HL-60/S4 treated with phorbol 12-myristate 13-acetate at 8.2 ng/mL for 4 days and 3 days (cell line): ENCODE results near the gene UNC50.

Experiments used
- in situ Hi-C: fragments of 300-500 bp; cut with MboI; formaldehyde crosslinking; loops from 2 replicates; pipeline ENCODE4 v1.15.0; 2022; ENCODE audit warnings: low sequenced_read_pairs

The UNC50 gene

GRCh38 chr2:98608962-98609604, 694 bp downstream of the UNC50 start:
- in situ Hi-C loops = no loop called here

GRCh38 chr2:98614024-98614739, 5.8 kb downstream of the UNC50 start:
- in situ Hi-C loops = no loop called here

DNA sequence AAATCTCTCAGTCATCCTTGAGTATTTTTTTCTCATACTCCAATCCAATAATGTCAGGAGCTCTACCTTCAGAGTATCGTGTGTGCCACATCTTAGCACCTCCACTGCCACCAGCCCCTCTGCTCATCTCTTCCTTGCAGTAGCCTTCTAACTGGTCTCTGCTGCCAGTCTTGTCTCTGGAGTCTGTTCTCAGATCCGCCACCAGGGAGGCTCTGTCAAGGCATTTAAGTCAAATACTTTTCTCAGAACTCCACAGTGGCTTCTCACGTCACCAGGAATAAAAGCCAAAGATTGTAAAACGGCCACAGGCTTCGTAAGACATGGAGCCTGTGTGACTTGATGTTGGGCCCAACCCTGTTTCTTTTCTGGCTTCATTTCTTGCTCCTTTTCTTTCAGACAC, 7.1 kb downstream of the UNC50 start:
- in situ Hi-C loops = no loop called here

GRCh38 chr2:98617149-98617548, 8.8 kb downstream of the UNC50 start:
- in situ Hi-C loops = no loop called here

DNA sequence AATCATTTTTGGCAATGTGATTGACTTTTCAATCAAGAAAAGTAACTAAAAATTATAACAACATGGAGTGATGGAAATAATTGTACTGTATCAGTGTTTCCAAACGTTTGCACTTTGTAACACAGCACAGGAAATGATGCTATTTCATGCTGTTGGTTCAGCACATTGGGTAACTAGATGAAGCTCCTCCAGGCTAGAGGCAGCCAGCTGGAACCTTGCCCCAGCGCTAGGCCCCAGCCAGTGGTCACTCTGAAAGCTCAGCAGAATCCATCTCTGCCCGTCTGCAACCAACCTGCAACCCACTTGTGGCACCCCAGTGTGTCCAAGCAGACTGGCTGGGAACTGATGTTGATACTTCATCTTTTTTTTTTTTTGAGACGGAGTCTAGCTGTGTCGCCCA, 15.3 kb downstream of the UNC50 start:
- in situ Hi-C loops = no loop called here

DNA sequence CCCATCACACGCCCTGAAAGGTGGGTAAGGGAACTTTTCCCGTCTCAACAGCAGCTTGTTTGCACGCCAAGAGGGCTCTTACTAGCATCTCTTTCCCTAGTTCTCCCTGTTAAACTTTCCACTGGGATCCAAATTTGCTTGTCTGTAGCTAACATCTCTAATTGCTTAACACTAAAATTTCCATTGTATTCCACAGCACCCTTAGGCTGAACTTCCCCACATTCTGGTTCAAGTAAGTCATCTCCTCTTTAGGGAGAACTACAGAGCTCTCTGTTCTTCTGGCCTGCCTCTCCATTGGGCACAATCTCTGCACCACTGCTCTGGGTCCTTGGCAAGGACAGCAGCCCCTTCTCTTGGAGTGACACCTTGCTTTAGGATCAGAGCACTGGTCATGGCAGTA, 24.0 kb downstream of the UNC50 start:
- in situ Hi-C loops = no loop called here

DNA sequence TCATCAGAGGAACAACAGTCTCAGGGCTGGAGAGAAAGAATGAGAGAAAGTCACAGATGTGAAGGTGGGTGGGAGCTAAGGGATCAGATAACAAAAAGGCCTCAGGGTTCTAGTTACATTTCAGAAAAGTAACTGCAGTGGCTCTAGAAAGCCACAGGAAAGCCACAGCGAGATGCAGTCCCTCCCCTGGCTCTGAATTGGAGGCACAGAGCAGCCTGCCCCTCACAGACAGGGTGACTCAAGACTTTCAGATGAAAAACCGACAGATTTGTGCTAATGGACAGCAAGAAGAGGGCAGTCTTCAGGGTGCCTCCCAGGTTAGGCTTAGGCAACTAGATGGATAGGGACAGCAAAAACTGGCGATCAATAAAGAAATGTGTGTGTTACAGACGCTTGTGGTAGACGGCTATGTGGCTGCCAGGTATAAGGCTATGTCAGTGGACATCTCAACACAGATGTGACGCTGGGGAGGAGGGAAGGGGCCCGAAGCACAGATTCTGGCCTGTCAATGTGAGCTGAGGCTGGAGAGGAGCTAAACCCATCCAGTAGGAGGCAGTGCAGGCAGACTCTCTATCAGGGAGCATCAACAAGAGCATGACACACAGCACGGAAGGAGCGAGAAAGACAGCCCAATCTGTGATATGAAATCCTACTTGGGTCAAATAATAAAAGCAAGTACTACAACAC, 26.2 kb downstream of the UNC50 start:
- in situ Hi-C loops = no loop called here

DNA sequence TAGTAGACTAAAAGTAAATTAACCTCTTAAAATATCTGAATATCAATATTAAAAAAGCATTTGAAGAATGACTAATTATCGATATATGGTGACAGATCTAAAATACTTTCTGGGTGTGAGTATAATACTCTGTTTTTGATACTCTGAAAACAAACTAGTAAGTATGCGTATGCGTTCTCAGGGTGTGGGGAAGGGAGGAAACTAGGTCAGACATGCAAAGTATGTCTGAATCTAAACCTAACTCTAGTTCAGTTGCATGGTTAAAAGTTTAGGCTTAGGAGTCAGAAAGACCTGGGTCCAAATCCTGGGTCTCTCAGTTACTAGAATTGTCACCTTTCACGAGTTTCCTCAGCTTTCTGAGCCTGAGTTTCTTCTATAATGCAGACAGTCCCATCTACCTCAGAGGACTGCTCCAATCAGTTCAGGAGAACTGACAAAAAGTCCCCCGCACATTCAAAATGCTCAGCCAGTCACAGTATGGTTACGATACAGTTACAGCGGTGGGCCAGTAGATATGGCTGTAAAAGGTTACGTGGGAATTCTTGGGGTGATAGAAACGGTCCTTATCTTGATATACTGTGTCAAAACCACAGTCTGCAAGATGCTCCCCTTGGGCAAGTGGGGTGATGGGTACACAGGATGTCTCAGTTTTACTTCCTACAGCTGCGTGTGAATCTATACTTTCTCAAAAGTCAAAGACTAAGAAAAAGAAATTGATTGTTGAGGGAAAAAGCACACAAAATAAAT, 29.2 kb downstream of the UNC50 start:
- in situ Hi-C loops = no loop called here

DNA sequence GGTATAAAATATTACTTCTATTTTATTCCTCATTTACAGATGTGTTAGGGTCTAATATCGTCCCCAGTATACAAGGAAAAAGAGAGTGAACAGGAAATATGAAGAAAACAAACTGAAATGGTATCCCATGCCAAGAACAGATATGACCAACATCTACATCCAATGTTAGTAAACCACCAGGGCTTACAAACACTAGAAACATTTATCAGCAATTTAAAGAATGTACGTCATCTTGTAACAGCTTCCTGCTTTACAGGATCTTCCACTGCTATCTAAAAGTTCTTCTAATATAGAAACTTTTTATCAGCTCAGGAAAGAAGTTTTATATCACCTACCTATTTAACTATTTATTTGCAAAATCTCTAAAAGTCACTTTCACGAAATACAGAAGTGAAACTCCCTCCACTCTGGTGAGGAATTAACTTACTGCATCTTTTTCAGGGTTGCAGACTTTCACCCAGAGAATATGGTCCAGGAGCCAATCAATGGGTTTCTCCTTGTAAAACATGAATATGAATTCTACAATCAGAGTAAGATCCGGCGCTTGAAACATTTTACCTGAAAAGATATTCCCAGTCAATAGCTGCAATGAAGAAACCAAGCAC, 35.2 kb downstream of the UNC50 start:
- in situ Hi-C loops = loop anchor here (10.0 kb wide), 1 partner anchor 201 kb away; no protein-coding TSS in a partner anchor

GRCh38 chr2:98647636-98648035, 39.2 kb downstream of the UNC50 start:
- in situ Hi-C loops = loop anchor here (10.0 kb wide), 1 partner anchor 197 kb away; no protein-coding TSS in a partner anchor

DNA sequence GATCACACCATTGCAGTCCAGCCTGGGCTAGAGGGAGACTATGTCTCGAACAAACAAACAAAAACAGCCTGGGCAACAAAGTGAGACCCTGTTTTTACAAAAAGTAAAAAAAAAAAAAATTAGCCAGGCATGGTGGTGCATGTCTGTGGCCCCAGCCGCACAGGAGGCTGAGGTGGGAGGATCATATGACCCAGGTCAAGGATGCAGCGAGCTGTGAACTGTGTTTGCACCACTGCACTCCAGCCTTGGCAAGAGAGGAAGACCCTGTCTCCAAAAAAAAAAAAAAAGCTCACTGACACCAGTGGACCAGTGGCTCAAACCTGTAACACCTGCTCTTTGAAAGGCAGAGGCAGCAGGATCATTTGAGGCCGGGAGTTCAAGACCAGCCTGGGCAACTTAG, 40.1 kb downstream of the UNC50 start:
- in situ Hi-C loops = loop anchor here (10.0 kb wide), 1 partner anchor 196 kb away; no protein-coding TSS in a partner anchor

GRCh38 chr2:98649135-98649991, 41.0 kb downstream of the UNC50 start:
- in situ Hi-C loops = loop anchor here (10.0 kb wide), 1 partner anchor 195 kb away; no protein-coding TSS in a partner anchor

GRCh38 chr2:98649992-98650375, 41.6 kb downstream of the UNC50 start:
- in situ Hi-C loops = loop anchor here (10.0 kb wide), 2 partner anchors 195 to 415 kb away; no protein-coding TSS in a partner anchor

- in situ Hi-C loops = loop anchor here (10.0 kb wide), 1 partner anchor 414 kb away; no protein-coding TSS in a partner anchor
Observed at GRCh38 chr2:98650998-98651397, 42.6 kb downstream of the UNC50 start.

GRCh38 chr2:98654699-98655495, 46.5 kb downstream of the UNC50 start:
- in situ Hi-C loops = loop anchor here (10.0 kb wide), 1 partner anchor 410 kb away; no protein-coding TSS in a partner anchor

DNA sequence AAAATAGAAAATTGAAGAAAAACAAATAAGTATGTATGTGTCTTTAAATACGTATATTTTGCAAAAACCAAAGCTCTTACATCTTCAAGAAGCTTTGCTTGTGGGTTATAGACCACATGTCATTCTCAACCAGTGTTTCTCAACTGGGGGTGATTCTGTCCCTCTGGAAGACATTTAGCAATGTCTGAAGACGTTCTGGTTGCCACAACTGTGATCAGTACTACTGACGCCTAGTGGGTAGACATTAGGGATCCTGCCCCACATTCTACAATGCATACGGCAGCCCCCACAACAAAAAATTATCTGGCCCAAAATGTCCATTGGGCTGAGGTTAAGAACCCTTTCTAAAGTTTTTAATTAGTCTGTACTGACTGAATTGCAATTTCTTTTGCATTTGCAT, 48.4 kb downstream of the UNC50 start:
- in situ Hi-C loops = loop anchor here (10.0 kb wide), 1 partner anchor 408 kb away; no protein-coding TSS in a partner anchor

- in situ Hi-C loops = loop anchor here (10.0 kb wide), 1 partner anchor 406 kb away; no protein-coding TSS in a partner anchor
Observed at GRCh38 chr2:98658816-98659490, 50.6 kb downstream of the UNC50 start.

DNA sequence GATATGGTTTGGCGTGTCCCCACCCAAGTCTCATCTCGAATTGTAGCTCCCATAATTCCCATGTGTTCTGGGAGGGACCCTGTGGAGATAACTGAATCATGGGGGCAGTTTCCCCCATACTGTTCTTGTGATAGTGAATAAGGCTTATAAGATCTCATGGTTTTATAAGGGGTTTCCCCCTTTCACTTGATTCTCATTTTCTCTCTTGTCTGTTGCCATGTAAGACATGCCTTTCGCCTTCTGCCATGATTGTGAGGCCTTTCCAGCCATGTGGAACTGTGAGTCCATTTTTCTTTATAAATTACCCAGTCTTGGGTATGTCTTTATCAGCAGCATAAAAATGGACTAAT, 51.1 kb downstream of the UNC50 start:
- in situ Hi-C loops = loop anchor here (10.0 kb wide), 1 partner anchor 405 kb away; no protein-coding TSS in a partner anchor
